Activated CD4-positive, alpha-beta T cell treated with anti-CD3 and anti-CD28 coated beads, Interleukin-2, amount 10 ng/mL, durations not matched to agents 7 days and 5 days (primary cell): ENCODE measurements around the gene METTL27. TPM values are rescaled to one million over a fixed set of nuclear protein-coding genes. Genes with fewer than 3 reads are reported as not detected.
A peak's percentile ranks its signal among the peaks of the same experiment; 100 is the strongest.
"Not testable (repeated sequence)": the region's sequence is repeated elsewhere in the genome, so short reads cannot be mapped to it uniquely, and the experiment has no call there.

Experiments used
- CTCF ChIA-PET: fragments of 350-600 bp; sonication (Branson Sonifier 250); formaldehyde crosslinking; loops from one replicate; lab custom pipeline; 2021; ENCODE audit warnings: antibody characterized with exemption; lab: Charles Lee
- POLR2A ChIA-PET: fragments of 350-600 bp; sonication (Branson Sonifier 250); formaldehyde crosslinking; loops from one replicate; lab custom pipeline; 2021; ENCODE audit warnings: antibody characterized with exemption; lab: Charles Lee
- DNase-seq: peaks from one replicate; pipeline ENCODE4 v3.0.0-alpha.2; 2020
- H3K27ac Mint-ChIP-seq: one replicate; pipeline ENCODE4 v1.8.0; 2021; ENCODE audit warnings: mild to moderate bottlenecking, moderate library complexity, mixed read lengths
- H3K27me3 Mint-ChIP-seq: one replicate; pipeline ENCODE4 v1.8.0; 2021; ENCODE audit warnings: mixed read lengths
- H3K36me3 Mint-ChIP-seq: one replicate; pipeline ENCODE4 v1.8.0; 2021; ENCODE audit warnings: low read depth, mixed read lengths
- H3K4me1 Mint-ChIP-seq: one replicate; pipeline ENCODE4 v1.8.0; 2021; ENCODE audit warnings: mixed read lengths
- H3K4me3 Mint-ChIP-seq: one replicate; pipeline ENCODE4 v1.8.0; 2021; ENCODE audit warnings: mild to moderate bottlenecking, moderate library complexity, mixed read lengths
- H3K9me3 Mint-ChIP-seq: one replicate; pipeline ENCODE4 v1.8.0; 2021; ENCODE audit warnings: mixed read lengths
- total RNA-seq, 2 experiments: library from RNA; stranded (reverse); gene quantifications; one replicate each; pipeline ENCODE4 v1.2.3, GENCODE V29; 2021

Gene METTL27
- total RNA-seq, 2 experiments from 2014 or later: 1.9 to 2.8 TPM

DNA sequence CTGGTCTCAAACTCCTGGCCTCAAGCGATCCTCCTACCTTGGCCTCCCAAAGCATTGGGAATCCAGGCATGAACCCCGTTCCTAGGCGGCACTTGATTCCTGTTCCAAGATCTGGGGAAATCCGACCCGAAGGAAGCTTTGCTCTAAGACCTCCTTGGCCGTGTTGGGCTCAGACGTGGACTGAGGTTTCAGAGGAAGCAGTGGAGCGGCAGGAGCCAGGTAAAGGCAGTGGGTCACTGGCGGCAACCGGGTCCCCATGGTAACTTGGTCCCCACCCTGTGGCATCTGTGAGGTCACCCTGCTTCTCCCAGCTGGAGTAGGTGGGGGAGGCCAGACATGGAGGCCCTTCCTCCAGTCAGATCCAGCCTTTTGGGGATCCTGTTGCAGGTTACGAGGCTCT is 18.5 kb upstream of the METTL27 start, which contains the start of gene TMEM270:
TMEM270 (plus strand) TSS at position 301 of the 400 bp plus-strand sequence; CDS start at position 337, 36 bp downstream.
- H3K27me3 Mint-ChIP-seq: peaks cover 16% of the 10 kb centered on the region
- CTCF ChIA-PET: no interaction called here
- no peak within 1 kb of the TSS for H3K4me3 Mint-ChIP-seq
- H3K36me3 Mint-ChIP-seq: no peaks in the 10 kb centered on the region
- DNase-seq: no peak
- H3K9me3 Mint-ChIP-seq: no peaks in the 10 kb centered on the region
- POLR2A ChIA-PET: no interaction called here
- H3K27ac Mint-ChIP-seq: no peak within 1 kb of the TSS
- no peaks in the 10 kb centered on the region for H3K4me1 Mint-ChIP-seq

DNA sequence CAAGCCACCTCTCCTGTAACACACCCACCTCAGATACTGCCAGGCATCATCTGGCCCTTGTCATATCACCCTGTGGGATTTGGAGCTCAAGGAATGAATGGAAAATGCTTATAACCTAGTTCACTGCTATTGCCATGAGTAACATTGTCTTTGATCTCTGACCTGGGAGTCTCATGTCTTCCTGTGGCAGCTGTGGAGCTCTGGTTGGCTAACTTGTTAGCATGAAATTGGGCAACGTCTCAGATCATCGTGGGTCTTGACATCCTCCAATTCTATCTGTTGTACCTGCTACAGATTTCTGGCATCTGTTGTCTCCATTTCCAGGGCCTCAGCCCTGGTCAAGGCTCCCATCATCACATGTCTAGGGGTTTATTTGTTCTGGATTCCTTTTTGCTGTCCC is 16.5 kb upstream of the METTL27 start:
- CTCF ChIA-PET: no interaction called here
- H3K4me1 Mint-ChIP-seq: peaks cover 2% of the 10 kb centered on the region

GRCh38 chr7:73856941-73857340 is 14.6 kb upstream of the METTL27 start:
- no peak for DNase-seq
- Mint-ChIP-seq H3K27ac (no peak overlapping the region), H3K36me3 (no peaks in the 10 kb centered on the region), H3K27me3 (peaks cover 26% of the 10 kb centered on the region), H3K4me3 (no peak overlapping the region), H3K9me3 (no peaks in the 10 kb centered on the region), H3K4me1 (peaks cover 7% of the 10 kb centered on the region)
- CTCF ChIA-PET: interaction anchor here (1.3 to 1.4 kb wide), 3 partner anchors 9 to 249 kb away, joined by 3 to 5 read pairs (median 3); no protein-coding TSS in a partner anchor
- POLR2A ChIA-PET: no interaction called here

More for the DNA sequence above, 16.5 kb upstream of the METTL27 start:
- Mint-ChIP-seq H3K36me3 (no peaks in the 10 kb centered on the region), H3K4me3 (no peak overlapping the region), H3K27me3 (peaks cover 23% of the 10 kb centered on the region), H3K9me3 (no peaks in the 10 kb centered on the region), H3K27ac (no peak overlapping the region)
- POLR2A ChIA-PET: no interaction called here
- DNase-seq: no peak

DNA sequence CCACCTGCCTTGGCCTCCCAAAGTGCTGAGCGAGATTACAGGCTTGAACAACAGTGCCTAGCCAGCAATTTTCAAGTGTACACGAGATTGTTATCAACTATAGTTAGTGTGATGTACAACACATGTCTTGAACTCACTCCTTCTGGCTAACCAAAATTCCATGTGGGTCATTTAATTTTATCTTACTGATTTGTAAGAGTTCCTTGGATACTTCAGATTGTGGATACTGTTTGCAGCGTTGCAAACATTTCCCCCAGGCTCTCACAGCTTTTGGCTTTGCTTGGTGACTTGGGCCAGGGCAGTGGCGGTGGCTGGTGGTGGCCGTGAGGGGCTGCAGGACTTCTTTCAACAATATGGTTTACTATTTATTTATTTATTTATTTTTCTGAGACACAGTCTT is 10.2 kb upstream of the METTL27 start:
- ChIA-PET POLR2A (no interaction called here), CTCF (interaction anchor here (0.6 kb wide), 1 partner anchor 57 kb away, joined by 3 read pairs; no protein-coding TSS in a partner anchor)
- Mint-ChIP-seq H3K27me3 (peaks cover 25% of the 10 kb centered on the region), H3K36me3 (no peaks in the 10 kb centered on the region), H3K4me3 (no peak overlapping the region), H3K4me1 (peaks cover 28% of the 10 kb centered on the region), H3K27ac (no peak overlapping the region), H3K9me3 (no peaks in the 10 kb centered on the region)
- no peak for DNase-seq

- peak; percentile 36 for DNase-seq
- H3K27me3 Mint-ChIP-seq: peaks cover 18% of the 10 kb centered on the region
- peak overlapping the region; percentile 81 for H3K27ac Mint-ChIP-seq
- no peaks in the 10 kb centered on the region for H3K9me3 Mint-ChIP-seq
- no peak overlapping the region for H3K4me3 Mint-ChIP-seq
- H3K4me1 Mint-ChIP-seq: peaks cover 28% of the 10 kb centered on the region
- H3K36me3 Mint-ChIP-seq: no peaks in the 10 kb centered on the region
- POLR2A ChIA-PET: no interaction called here
- CTCF ChIA-PET: interaction anchor here (1.4 kb wide), 2 partner anchors 9 to 11 kb away, joined by 5 to 6 read pairs; partner anchors contain the start of gene METTL27
Measured at GRCh38 chr7:73851410-73852338, 9.4 kb upstream of the METTL27 start.

- no peak for DNase-seq
- no peaks in the 10 kb centered on the region for H3K36me3 Mint-ChIP-seq
- no peaks in the 10 kb centered on the region for H3K9me3 Mint-ChIP-seq
- peaks cover 28% of the 10 kb centered on the region for H3K4me1 Mint-ChIP-seq
- H3K4me3 Mint-ChIP-seq: no peak overlapping the region
- H3K27me3 Mint-ChIP-seq: peaks cover 17% of the 10 kb centered on the region
- ChIA-PET POLR2A (no interaction called here), CTCF (interaction anchor here (0.6 to 1.4 kb wide), 5 partner anchors 8 to 111 kb away, joined by 3 to 6 read pairs (median 5); partner anchors contain the start of gene METTL27)
- H3K27ac Mint-ChIP-seq: peak overlapping the region; percentile 54
Measured at GRCh38 chr7:73850781-73851207, 8.5 kb upstream of the METTL27 start.

- ChIA-PET CTCF (interaction anchor here (0.6 to 1.0 kb wide), 2 partner anchors 8 to 186 kb away, joined by 3 to 5 read pairs; no protein-coding TSS in a partner anchor), POLR2A (no interaction called here)
- no peak overlapping the region for H3K4me3 Mint-ChIP-seq
- H3K4me1 Mint-ChIP-seq: peaks cover 30% of the 10 kb centered on the region
- DNase-seq: no peak
- peaks cover 15% of the 10 kb centered on the region for H3K27me3 Mint-ChIP-seq
- no peaks in the 10 kb centered on the region for H3K36me3 Mint-ChIP-seq
- no peak overlapping the region for H3K27ac Mint-ChIP-seq
- H3K9me3 Mint-ChIP-seq: no peaks in the 10 kb centered on the region
Measured at GRCh38 chr7:73847941-73848723, 5.8 kb upstream of the METTL27 start.

DNA sequence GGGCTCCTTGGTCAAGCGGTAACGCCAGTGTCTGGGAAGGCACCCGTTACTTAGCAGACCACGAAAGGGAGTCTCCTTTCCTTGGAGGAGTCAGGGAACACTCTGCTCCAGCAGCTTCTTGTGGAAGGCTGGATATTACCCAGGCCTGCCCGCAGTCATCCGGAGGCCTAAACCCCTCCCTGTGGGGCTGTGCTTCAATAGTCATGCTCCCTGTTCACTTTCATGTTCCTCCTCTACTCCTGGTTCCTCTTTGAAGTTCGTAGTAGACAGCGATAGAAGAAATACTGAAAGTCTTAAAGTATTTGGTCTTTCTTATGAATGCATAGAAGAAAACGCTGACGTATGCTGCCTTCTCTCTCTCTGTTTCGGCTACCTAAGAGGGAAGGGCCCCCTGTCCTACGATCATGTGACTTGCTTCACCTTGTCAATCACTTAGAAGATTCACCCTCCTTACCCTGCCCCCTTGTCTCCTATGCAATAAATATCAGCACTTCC is 3.4 kb upstream of the METTL27 start:
- H3K36me3 Mint-ChIP-seq, POLR2A ChIA-PET, CTCF ChIA-PET, H3K9me3 Mint-ChIP-seq, H3K4me3 Mint-ChIP-seq, DNase-seq, H3K27ac Mint-ChIP-seq: not testable (repeated sequence)
- Mint-ChIP-seq H3K4me1 (peaks cover 22% of the 10 kb centered on the region), H3K27me3 (peaks cover 15% of the 10 kb centered on the region)

- no peaks in the 10 kb centered on the region for H3K9me3 Mint-ChIP-seq
- CTCF ChIA-PET: interaction anchor here (0.5 kb wide), 1 partner anchor 10 kb away, joined by 3 read pairs; no protein-coding TSS in a partner anchor
- H3K27ac Mint-ChIP-seq: no peak overlapping the region
- DNase-seq: no peak
- H3K4me1 Mint-ChIP-seq: peaks cover 18% of the 10 kb centered on the region
- H3K36me3 Mint-ChIP-seq: no peaks in the 10 kb centered on the region
- peaks cover 15% of the 10 kb centered on the region for H3K27me3 Mint-ChIP-seq
- POLR2A ChIA-PET: no interaction called here
- H3K4me3 Mint-ChIP-seq: no peak overlapping the region
Measured at GRCh38 chr7:73844848-73845460, 2.6 kb upstream of the METTL27 start.

DNA sequence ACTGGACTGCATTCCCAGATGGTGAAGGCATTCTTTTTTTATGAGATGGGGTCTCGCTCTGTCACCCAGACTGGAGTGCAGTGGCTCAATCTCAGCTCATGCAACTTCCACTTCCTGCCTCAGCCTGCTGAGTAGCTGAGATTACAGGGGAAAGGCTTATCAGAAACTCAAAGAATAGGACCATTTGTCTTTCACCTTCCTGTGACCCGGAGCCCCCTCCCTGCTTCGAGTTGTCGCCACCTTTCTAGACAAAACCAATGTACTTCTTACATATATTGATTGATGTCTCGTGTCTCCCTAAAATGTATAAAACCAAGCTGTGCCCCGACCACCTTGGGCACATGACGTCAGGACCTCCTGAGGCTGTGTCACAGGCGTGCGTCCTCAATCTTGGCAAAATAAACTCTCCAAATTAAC is 1.8 kb upstream of the METTL27 start:
- Mint-ChIP-seq H3K4me1 (peaks cover 12% of the 10 kb centered on the region), H3K9me3 (no peaks in the 10 kb centered on the region), H3K36me3 (no peaks in the 10 kb centered on the region), H3K27ac (no peak overlapping the region), H3K4me3 (peak overlapping the region; percentile 0), H3K27me3 (peaks cover 10% of the 10 kb centered on the region)
- CTCF ChIA-PET: interaction anchor here (0.7 kb wide), 2 partner anchors 15 to 223 kb away, joined by 3 read pairs; no protein-coding TSS in a partner anchor
- POLR2A ChIA-PET: no interaction called here
- no peak for DNase-seq

DNA sequence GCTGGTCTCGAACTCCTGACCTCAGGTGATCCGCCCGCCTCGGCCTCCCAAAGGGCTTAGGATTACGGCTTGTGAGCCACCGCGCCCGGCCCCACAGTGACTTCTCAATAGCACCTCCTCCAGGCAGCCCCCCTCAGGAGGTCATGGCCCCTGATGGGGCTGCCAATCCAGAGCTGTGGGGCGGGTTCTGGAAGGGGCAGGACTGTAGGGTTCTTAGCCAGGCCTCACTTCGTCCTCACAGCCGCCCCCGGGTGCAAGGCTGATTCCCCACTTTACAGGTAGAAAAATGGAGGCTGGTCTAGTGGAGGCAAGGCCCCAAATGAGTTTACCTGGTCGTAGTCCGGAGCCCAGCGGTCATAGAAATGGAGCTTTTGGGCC is 638 bp downstream of the METTL27 start:
- Mint-ChIP-seq H3K27ac (no peak overlapping the region), H3K36me3 (no peaks in the 10 kb centered on the region), H3K4me3 (peak overlapping the region; percentile 83), H3K4me1 (peaks cover 18% of the 10 kb centered on the region), H3K27me3 (peaks cover 8% of the 10 kb centered on the region), H3K9me3 (no peaks in the 10 kb centered on the region)
- POLR2A ChIA-PET: no interaction called here
- no peak for DNase-seq
- CTCF ChIA-PET: interaction anchor here (1.0 kb wide), 1 partner anchor 106 kb away, joined by 3 read pairs; no protein-coding TSS in a partner anchor
